HG02970 (cell line): ENCODE results near the gene CCR2.
"Not testable (repeated sequence)": the region's sequence is repeated elsewhere in the genome, so short reads cannot be mapped to it uniquely, and the experiment has no call there.

Experiments
- ATAC-seq: cut with Tn5 transposase; IDR thresholded peaks from one replicate; pipeline ENCODE4 v1.9.1; 2021; ENCODE audit warnings: mild to moderate bottlenecking, moderate library complexity, moderate number of reproducible peaks; ENCODE audit not compliant: unreplicated experiment, low FRiP score

The CCR2 gene

DNA sequence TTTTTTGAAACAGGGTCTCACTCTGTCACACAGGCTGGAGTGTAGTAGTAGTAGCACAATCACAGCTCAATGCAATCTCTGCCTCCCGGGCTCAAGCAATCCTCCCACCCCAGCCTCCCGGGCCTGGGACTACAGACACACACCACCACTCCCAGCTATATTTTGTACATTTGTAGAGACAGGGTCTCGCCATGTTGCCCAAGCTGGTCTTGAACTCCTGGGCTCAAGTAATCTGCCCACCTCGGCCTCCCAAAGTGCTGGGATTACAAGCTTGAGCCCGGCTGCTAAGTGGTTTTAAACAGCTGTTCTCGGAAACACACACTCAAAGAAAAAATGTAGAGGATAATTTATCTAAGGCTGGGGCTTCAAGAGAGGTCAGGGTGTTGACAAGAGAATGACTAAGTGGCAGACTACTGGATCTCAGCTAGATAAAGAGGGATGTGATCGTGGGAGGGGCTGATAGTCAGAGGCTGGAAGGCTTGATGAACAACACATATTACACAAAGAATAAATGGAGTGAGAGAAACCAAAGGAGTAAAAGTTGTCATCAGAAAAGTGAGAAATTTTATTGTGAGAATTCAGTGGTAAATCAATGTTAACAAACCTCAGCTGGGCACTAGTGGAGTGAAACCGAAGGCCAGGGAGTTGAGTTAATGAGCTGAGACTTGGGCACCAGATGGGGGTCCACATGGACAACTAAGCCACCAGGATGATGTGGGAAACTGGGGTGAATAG lies 46.3 kb downstream of the CCR2 start:
- no peak for ATAC-seq

DNA sequence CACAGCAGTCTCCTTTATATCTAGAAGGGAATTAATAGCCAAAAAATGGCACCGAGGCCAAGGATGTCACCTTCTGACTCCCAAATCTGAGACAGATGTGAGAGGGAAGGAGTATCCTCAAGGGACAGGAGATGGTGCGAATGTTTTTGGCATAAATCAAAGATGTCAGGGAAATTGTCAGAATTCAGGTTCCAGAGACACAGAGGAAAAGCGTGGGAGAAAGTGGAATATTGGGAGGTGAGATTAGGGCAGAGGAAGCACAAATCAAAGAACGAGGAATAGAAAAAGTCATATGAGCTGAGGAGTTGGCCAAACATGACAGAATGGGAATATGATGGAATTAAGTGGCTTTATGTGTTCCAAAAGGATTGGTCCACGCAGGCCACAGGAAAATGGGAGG lies 46.9 kb downstream of the CCR2 start:
- ATAC-seq, result no peak

DNA sequence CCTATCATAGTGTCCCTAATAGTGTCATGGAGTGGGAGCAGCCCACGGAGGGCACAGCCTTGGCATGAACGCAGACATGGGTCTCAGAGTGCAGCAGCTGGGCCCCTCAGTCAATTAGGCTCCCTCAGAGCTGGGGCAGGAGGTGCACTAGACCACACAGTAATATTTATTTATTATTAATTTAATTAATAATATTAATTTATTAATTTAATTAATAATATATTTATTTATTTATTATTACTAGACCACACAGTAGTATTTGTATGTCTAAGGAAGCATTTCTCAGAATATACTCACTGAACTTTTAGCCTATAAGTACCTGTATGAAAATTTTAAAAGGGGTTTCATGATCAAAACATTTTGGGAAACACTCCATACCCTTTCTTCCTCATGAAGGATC lies 47.7 kb downstream of the CCR2 start:
- no peak for ATAC-seq

DNA sequence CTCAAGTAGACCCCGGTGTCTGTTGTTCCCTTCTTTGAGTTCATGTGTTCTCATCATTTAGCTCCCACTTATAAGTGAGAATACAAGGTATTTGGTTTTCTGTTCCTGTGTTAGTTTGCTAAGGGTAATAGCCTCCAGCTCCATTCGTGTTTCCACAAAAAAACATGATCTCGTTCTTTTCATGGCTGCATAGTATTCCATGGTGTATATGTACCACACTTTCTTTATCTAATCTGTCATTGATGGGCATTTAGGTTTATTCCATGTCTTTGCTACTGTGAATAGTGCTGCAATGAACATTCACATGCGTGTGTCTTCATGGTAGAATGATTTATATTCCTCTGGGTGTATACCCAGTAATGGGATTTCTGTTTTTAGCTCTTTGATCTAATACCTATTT lies 49.0 kb downstream of the CCR2 start:
- not testable (repeated sequence) for ATAC-seq

DNA sequence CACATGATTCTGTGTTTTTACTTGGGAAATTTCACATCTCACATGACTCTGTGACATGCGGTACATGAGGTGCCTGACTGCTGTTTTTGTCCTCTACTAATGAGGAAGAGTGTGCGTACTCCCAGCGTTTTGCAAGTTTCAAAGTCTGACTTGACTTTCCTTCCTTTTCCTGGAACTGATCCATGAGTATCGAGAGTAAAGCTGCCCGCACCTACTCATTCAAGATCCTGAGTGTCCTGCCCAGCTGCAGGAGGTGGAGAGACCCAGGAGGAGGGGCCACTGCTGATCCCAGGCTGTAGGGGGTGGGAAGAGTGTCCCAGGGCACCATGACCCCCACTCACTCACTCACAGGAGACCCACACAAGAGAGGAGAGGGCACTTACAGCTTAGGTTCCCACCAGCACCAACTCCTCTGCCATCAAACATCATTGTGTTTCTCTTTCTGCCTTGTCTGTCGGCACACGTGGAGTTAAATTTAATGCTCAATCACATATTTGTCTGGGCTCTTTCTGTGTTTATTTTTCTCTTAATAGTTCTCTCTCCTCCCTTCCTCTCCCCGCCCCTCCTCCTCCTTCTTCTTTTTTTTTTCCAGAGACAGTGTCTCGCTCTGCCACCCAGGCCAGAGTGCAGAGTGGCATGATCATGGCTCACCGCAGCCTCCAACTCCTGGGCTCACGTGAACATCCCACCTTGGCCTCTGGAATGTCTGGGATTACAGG lies 51.5 kb downstream of the CCR2 start:
- no peak for ATAC-seq

DNA sequence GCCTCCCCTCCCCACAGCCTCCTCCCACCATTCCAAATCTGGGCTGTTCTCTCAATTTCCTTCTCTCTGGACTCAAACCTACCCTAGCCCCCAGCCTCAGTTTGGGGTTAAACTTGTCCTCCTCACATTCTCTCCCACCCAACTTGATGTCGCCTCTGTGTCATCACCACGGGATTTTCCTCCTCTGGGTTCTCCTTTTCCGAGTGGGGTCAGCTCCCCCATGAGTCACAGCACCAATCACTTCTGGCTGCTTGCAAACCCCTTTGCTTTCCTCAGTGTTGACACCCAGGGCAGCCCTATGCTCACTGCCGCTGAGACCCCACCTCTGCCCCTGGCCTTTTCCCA lies 52.5 kb downstream of the CCR2 start:
- ATAC-seq, result no peak

GRCh38 chr3:46406788-46407611 lies 53.1 kb downstream of the CCR2 start, which contains the start of the genes CCR5AS and CCRL2:
CCR5AS (minus strand) TSS chr3:46407066.
CCRL2 (plus strand) TSS chr3:46407259; CDS start chr3:46408080, 821 bp downstream.
- ATAC-seq, result no peak

- ATAC-seq, result no peak
These were observed 54.1 kb downstream of the CCR2 start for GRCh38 chr3:46407970-46408369.

- no peak for ATAC-seq
These were observed 54.9 kb downstream of the CCR2 start for GRCh38 chr3:46408853-46409252.

DNA sequence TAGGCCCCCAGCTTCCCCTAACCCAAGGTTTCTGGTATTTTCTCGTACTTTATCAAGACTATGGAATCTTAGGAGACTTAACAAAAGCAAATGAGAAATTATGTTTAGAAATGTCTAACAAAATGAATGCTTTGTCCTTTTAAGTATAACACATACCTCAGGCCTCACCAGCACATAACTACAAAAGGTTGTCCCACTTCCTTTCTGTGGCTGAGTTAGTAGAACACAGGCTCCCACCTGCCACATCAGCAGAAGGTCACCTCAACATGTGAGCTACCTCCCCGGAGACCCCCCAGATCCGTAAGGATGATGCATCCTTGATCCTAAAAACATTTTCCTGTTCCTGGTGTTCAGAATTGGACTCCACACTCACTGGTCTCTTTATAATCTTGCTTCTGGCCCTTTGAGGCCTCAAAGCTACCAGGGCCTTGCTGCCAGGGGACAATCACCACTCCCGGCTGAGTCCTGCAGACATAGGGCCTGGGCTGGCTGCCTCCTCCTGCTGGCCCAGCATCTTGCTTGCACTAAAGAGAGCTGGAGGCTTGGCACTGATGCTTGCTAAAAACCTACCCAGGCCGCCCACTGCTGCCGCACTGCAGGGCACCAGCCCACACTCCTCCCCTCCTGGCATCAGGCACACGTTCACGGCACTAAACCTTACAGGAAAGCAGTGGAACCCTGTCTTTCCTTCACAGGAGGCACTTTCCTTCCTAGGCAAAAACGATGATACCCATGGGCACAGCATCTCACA lies 56.0 kb downstream of the CCR2 start:
- no peak for ATAC-seq
